T-cell (primary cell): ENCODE measurements around the gene BORCS6. TPM values are rescaled to one million over a fixed set of nuclear protein-coding genes. Genes with fewer than 3 reads are reported as not detected.

Source experiments
- ATAC-seq, 4 experiments: fragments of 200-7000 bp in 3 of 4; fragments of 150-1000 bp in 1 of 4; cut with Tn5 transposase; replicated peaks in 1 of 4; 1 replicate in 3 of 4; 2 replicates in 1 of 4; pipeline ENCODE4 v1.10.0; 2021; ENCODE audit warnings: moderate library complexity in 3 of 4, mild to moderate bottlenecking in 2 of 4, moderate number of reproducible peaks in 1 of 4
- CTCF ChIA-PET, 2 donors: fragments of 300-600 bp; sonication (Branson Sonifier 250); formaldehyde crosslinking; loops; one replicate each; lab custom pipeline; 2022; ENCODE audit warnings: antibody characterized with exemption in 2 of 2; lab: Charles Lee
- POLR2A ChIA-PET, 2 donors: fragments of 300-600 bp; sonication (Branson Sonifier 250); formaldehyde crosslinking; loops; one replicate each; lab custom pipeline; 2022; ENCODE audit warnings: antibody characterized with exemption in 2 of 2; lab: Charles Lee
- DNase-seq, 35 experiments: peaks; one replicate each; pipeline versions ENCODE4 v3.0.0 to v3.0.0-alpha.2; 2013 to 2023
- H3K27ac ChIP-seq: one replicate; pipeline ENCODE4 v1.5.1; 2013; ENCODE audit warnings: low read length
- H3K27me3 ChIP-seq, 2 experiments: replicated peaks in 1 of 2; 1 replicate in 1 of 2; 2 replicates in 1 of 2; pipeline versions ENCODE4 v1.6.1 to v1.7.0; 2013; ENCODE audit warnings: low read length in 1 of 2, mixed read lengths in 1 of 2; ENCODE audit not compliant: control insufficient read depth in 2 of 2, insufficient read depth in 2 of 2; ENCODE audit errors: extremely low read depth in 1 of 2
- H3K36me3 ChIP-seq, 2 donors: 1 replicate in 1 of 2; 2 replicates in 1 of 2; pipeline versions ENCODE4 v1.6.1 to v1.7.0; 2013; ENCODE audit warnings: low read length in 1 of 2; ENCODE audit not compliant: control insufficient read depth in 2 of 2, insufficient read depth in 1 of 2; ENCODE audit errors: extremely low read depth in 1 of 2
- H3K4me1 ChIP-seq, 2 experiments: 1 replicate in 1 of 2; 2 replicates in 1 of 2; pipeline versions ENCODE4 v1.6.1 to v1.7.0; 2013; ENCODE audit warnings: low read length in 2 of 2, mixed read lengths in 1 of 2; ENCODE audit not compliant: insufficient read depth in 2 of 2, control insufficient read depth in 1 of 2; ENCODE audit errors: extremely low read depth in 1 of 2
- H3K4me3 ChIP-seq, 2 donors: 1 replicate in 1 of 2; 2 replicates in 1 of 2; pipeline versions ENCODE4 v1.5.1 to v1.7.0; 2013; ENCODE audit warnings: mild to moderate bottlenecking in 2 of 2, low read length in 1 of 2, moderate library complexity in 1 of 2; ENCODE audit not compliant: control insufficient read depth in 1 of 2; ENCODE audit errors: extremely low read depth in 1 of 2
- H3K9me3 ChIP-seq: 2 replicates; pipeline ENCODE4 v1.7.0; 2013
- H3K27ac Mint-ChIP-seq, 2 donors: one replicate each; pipeline ENCODE4 v1.8.0; 2020 to 2021; ENCODE audit warnings: mild to moderate bottlenecking in 2 of 2, mixed read lengths in 2 of 2
- H3K27me3 Mint-ChIP-seq, 2 donors: one replicate each; pipeline ENCODE4 v1.8.0; 2021 to 2022; ENCODE audit warnings: mixed read lengths in 2 of 2
- H3K36me3 Mint-ChIP-seq: one replicate; pipeline ENCODE4 v1.8.0; 2021; ENCODE audit warnings: mixed read lengths
- H3K4me1 Mint-ChIP-seq, 3 donors: one replicate each; pipeline ENCODE4 v1.8.0; 2020 to 2022; ENCODE audit warnings: mixed read lengths in 3 of 3, mild to moderate bottlenecking in 1 of 3
- H3K4me3 Mint-ChIP-seq, 3 donors: one replicate each; pipeline ENCODE4 v1.8.0; 2020 to 2022; ENCODE audit warnings: mild to moderate bottlenecking in 3 of 3, mixed read lengths in 3 of 3, moderate library complexity in 3 of 3
- H3K9me3 Mint-ChIP-seq, 3 donors: one replicate each; pipeline ENCODE4 v1.8.0; 2020 to 2022; ENCODE audit warnings: mixed read lengths in 3 of 3
- WGBS: methylation state at CpG from one replicate; pipeline ENCODE4 v1.1.5; 2013; ENCODE audit warnings: missing lambda C conversion rate; ENCODE audit not compliant: insufficient coverage; 5-methylcytosine and 5-hydroxymethylcytosine counted together
- total RNA-seq, 35 experiments: library from RNA in 6 of 35; stranded (reverse) in 6 of 35; fragments of 120-200 nt in 1 of 35; gene quantifications; one replicate each; pipeline versions ENCODE4 v1.2.1 to v1.2.4 and lab custom pipeline; 2013 to 2026

BORCS6 gene
- total RNA-seq, 5 donors from 2014 or later (not counting 1 experiment from before 2014, with no cell fraction given), result 6.7 to 21.3 (median 17.2) TPM

DNA sequence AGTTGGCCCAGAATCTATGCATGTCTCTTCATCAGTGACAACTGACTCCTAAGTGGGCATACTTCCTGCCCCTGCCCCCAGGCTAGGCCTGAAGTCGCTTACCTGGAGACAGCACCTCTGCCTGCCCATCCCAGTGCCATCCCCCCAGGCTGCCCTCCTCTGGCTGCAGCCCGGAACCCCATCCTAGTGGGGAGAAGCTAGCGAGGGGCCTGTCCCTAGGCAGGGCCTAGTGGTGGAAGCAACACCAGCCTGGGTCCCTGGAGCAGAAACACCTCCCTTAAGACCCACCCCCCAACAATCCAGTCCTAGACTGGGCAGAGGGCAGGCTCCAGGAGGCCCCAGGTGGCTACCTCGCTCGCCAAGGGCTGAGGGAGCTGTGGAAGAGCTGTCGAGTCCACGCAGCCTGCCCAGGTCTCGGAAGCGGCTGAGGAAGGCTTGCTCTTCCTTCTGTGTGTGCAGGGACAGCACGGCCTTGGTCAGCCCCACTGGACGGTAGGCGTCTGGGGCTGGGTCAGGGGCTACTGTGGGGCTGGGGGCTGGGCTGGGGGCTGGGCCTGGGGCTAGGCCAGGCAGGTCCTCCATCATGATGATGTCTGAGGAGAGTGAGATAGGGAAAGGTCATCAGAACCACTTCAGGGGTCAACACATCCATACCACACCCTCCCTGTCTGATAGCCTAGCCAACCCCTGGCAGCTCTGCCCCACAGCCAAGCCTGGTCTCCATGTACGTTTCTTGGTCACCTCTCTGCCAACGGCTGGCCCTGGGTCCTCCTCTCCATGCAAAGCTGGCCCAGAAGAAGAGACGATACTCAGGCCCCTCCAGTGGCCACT lies 45.4 kb downstream of the BORCS6 start:
- Histone ChIP-seq H3K9me3 (no peaks in the 10 kb centered on the region), H3K36me3 (peaks cover 26 to 96% of the 10 kb centered on the region in 2 donors), H3K4me1 (peaks cover under 1 to 13% of the 10 kb centered on the region in 2 experiments), H3K27ac (no peak overlapping the region), H3K4me3 (no peak overlapping the region), H3K27me3 (no peaks in the 10 kb centered on the region)
- ChIA-PET POLR2A (interaction anchor here (0.6 to 1.6 kb wide), 5 partner anchors 12 to 40 kb away, joined by 3 to 9 read pairs (median 4); no protein-coding TSS in a partner anchor), CTCF (no interaction called here)
- Mint-ChIP-seq H3K4me1 (peaks cover 3 to 44% (median 9%) of the 10 kb centered on the region in 3 donors), H3K9me3 (no peaks in the 10 kb centered on the region), H3K27me3 (no peaks in the 10 kb centered on the region), H3K4me3 (no peak overlapping the region), H3K27ac (no peak overlapping the region), H3K36me3 (peaks cover 47% of the 10 kb centered on the region)
- DNase-seq, result peak in 3 of 35 experiments; percentile 17 to 32 (median 21)
- 89% methylated on average over 9 of the region's 15 CpGs for WGBS
- peak in 1 of 4 experiments; percentile 7 for ATAC-seq

DNA sequence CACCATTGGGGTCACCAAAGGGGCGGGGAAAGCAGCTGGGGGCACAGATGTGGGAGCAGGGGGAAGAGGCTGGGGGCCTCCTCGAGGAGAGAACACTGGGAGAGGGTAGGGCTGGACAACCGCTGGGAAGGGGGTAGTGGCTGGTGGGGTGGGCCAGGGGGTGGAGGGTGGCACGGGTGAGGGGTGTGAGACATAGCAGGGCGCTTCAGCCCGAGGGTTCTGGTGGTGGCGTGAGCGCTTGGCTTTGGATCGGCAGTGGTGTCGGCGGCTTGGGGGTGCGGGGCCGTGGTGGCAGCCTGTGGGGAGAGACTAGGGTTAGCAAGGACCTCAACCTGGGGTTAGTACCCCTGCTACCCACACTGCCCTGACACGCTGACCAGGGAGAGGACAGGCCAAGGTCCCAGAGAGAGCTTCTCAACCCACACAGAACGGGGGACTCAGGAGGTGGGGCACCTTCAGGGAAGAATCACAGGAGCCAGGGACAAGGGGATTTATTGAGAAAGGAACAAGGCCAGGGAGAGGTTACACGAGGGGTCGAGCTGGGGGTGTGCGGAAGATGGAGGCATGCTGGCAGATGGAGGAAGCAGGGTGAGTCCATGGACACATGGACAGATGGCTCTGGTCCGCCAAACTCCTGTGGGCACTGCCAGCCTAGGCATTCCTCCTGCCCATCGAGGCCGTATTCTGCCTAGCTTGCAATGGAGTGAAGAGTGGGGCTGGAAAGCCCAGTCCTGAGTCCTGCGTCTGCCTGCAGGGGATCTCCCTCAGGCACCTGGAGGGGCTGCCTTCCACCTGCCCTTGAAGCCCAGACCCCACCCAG lies 46.2 kb downstream of the BORCS6 start:
- Mint-ChIP-seq H3K27ac (peak overlapping the region in 1 of 2 donors; percentile 31), H3K4me3 (no peak overlapping the region), H3K4me1 (peaks cover 0 to 39% (median 6%) of the 10 kb centered on the region in 3 donors), H3K9me3 (no peaks in the 10 kb centered on the region), H3K27me3 (no peaks in the 10 kb centered on the region), H3K36me3 (peaks cover 43% of the 10 kb centered on the region)
- POLR2A ChIA-PET, result interaction anchor here in 1 of 2 donors (0.7 to 1.6 kb wide), 2 partner anchors 7 to 13 kb away, joined by 3 to 4 read pairs; no protein-coding TSS in a partner anchor
- Histone ChIP-seq H3K4me3 (no peak overlapping the region), H3K27me3 (no peaks in the 10 kb centered on the region), H3K9me3 (no peaks in the 10 kb centered on the region), H3K27ac (no peak overlapping the region), H3K36me3 (peaks cover 25 to 88% of the 10 kb centered on the region in 2 donors), H3K4me1 (peaks cover 6 to 16% of the 10 kb centered on the region in 2 experiments)
- peak in 1 of 4 experiments; percentile 1 for ATAC-seq
- WGBS, result 88% methylated on average over 10 of the region's 22 CpGs
- DNase-seq, result peak in 4 of 35 experiments; percentile 7 to 37 (median 29)
- CTCF ChIA-PET, result interaction anchor here in 1 of 2 donors (0.5 kb wide), 1 partner anchor 25 kb away, joined by 3 read pairs; no protein-coding TSS in a partner anchor

DNA sequence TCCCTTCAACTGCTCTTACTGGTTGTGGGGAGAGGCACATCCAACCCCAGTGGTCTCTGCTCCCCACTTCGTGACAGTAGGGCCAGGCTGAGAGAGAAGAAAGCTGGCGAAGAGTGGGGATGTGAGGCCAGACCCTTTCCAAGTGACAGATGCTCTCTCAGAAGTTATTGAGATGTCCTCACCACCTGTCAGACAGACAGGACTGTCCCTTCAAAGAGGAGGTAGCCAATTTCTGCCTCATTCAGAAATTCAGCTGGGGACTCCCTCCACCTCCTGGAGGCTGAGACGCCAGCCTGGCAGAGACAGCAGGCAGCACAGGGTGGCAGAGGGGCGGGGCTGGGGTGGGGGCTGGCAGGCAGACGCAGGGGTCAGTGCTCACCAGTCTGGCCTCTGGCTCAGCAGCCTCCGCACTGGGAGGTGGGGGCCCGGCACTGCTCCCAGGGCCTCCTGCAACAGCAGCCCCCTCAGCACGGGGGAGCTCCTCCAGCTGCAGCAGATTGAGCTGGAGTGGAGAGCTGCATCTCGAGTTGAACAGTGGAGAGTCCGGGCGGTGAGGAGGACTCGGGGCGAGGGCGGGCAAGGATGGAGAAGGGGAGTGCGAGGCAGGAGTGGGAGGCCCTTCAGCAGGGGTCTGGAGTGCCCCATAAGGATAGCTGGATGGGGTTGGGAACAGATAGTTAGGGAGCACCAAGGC lies 46.9 kb downstream of the BORCS6 start:
- no peaks in the 10 kb centered on the region for H3K27me3 ChIP-seq
- H3K4me3 Mint-ChIP-seq, result no peak overlapping the region
- peaks cover 0 to 35% (median 6%) of the 10 kb centered on the region in 3 donors for H3K4me1 Mint-ChIP-seq
- no peaks in the 10 kb centered on the region for H3K9me3 Mint-ChIP-seq
- H3K36me3 ChIP-seq, result peaks cover 21 to 80% of the 10 kb centered on the region in 2 donors
- H3K4me3 ChIP-seq, result no peak overlapping the region
- no peak overlapping the region for H3K27ac Mint-ChIP-seq
- H3K27ac ChIP-seq, result no peak overlapping the region
- H3K9me3 ChIP-seq, result no peaks in the 10 kb centered on the region
- DNase-seq (peak in 5 of 35 experiments; percentile 7 to 27 (median 18)), ATAC-seq (no peak)
- H3K4me1 ChIP-seq, result peaks cover 10 to 23% of the 10 kb centered on the region in 2 experiments
- peaks cover 37% of the 10 kb centered on the region for H3K36me3 Mint-ChIP-seq
- POLR2A ChIA-PET, result interaction anchor here (0.6 to 1.6 kb wide), 3 partner anchors 8 to 21 kb away, joined by 3 to 4 read pairs (median 3); no protein-coding TSS in a partner anchor
- WGBS, result 93% methylated on average over 5 of the region's 15 CpGs
- CTCF ChIA-PET, result interaction anchor here in 1 of 2 donors (0.5 kb wide), 2 partner anchors 24 to 36 kb away, joined by 3 read pairs; no protein-coding TSS in a partner anchor
- H3K27me3 Mint-ChIP-seq, result no peaks in the 10 kb centered on the region

DNA sequence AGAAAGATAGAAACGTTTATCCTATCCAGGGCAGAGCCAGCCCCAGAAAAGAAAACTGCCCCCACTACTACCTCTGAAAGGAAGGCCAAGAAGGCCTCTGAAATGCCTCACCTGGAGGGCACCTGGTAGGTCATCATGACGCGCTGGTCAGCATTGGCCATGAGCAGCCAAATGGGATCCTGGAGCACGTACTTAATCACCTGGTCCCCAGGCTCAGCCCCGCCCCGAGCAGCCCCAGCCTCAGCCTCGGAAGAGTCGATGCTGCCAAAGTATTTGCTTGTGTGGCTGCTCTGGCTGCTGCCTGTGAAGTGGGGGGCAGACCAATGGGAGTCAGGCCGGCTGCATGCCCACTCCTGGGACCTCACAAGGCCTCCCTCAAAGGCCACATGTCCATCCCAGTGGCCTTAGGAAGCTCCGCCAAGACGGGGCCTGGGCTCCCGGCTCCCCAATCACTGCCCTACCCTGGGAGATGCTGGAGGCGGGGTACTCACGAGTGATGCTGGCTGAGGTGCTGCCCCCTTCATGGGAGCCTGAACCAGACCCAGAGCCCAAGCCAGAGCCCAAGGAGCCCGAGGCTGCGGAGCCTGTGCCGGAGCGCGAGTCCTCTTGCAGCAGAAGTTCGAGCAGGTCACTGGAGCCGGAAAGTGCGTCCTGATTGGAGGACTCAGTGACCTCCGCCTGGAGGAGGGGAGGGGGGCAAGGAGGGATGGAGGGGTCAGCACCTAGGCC lies 47.7 kb downstream of the BORCS6 start:
- Mint-ChIP-seq H3K4me3 (no peak overlapping the region), H3K4me1 (peaks cover 0 to 30% (median 2%) of the 10 kb centered on the region in 3 donors), H3K27ac (no peak overlapping the region), H3K36me3 (peaks cover 37% of the 10 kb centered on the region), H3K9me3 (no peaks in the 10 kb centered on the region), H3K27me3 (no peaks in the 10 kb centered on the region)
- POLR2A ChIA-PET, result interaction anchor here (0.6 to 2.5 kb wide), 7 partner anchors 7 to 22 kb away, joined by 3 to 19 read pairs (median 6); no protein-coding TSS in a partner anchor
- CTCF ChIA-PET, result interaction anchor here in 1 of 2 donors (1.0 kb wide), 1 partner anchor 9 kb away, joined by 4 read pairs; no protein-coding TSS in a partner anchor
- peak in 5 of 35 experiments; percentile 3 to 32 (median 15) for DNase-seq
- Histone ChIP-seq H3K4me1 (peaks cover 10 to 28% of the 10 kb centered on the region in 2 experiments), H3K27ac (no peak overlapping the region), H3K9me3 (no peaks in the 10 kb centered on the region), H3K27me3 (no peaks in the 10 kb centered on the region), H3K4me3 (no peak overlapping the region), H3K36me3 (peaks cover 21 to 73% of the 10 kb centered on the region in 2 donors)
- ATAC-seq, result no peak
- WGBS, result 92% methylated on average over 17 of the region's 23 CpGs

DNA sequence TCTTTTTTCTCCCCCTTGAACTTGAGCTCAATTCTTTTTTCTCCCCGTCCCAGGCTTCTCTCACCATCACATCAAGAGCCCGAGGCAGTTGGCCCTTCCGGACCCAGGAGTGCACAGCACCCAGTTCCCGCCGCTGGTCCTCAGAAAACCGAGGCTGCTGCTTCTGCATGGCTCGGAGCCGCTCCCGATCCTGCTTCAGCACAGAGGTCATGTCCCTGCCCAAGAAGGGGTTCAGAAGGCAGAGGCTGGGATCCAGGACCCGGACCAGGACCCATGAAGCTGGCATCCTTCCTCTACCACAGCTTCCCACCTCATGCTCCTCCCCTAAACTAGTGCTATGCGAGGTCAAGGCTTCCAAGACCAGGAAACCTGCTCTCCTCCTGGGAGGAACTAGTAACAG lies 48.2 kb downstream of the BORCS6 start:
- no peaks in the 10 kb centered on the region for H3K27me3 Mint-ChIP-seq
- no peak overlapping the region for H3K27ac ChIP-seq
- H3K36me3 Mint-ChIP-seq, result peaks cover 33% of the 10 kb centered on the region
- DNase-seq (peak in 3 of 35 experiments; percentile 7 to 21 (median 18)), ATAC-seq (no peak)
- ChIA-PET CTCF (interaction anchor here in 1 of 2 donors (1.0 kb wide), 1 partner anchor 9 kb away, joined by 4 read pairs; no protein-coding TSS in a partner anchor), POLR2A (interaction anchor here (0.7 to 2.5 kb wide), 7 partner anchors 8 to 22 kb away, joined by 3 to 19 read pairs (median 6); no protein-coding TSS in a partner anchor)
- no peaks in the 10 kb centered on the region for H3K9me3 Mint-ChIP-seq
- H3K4me3 ChIP-seq, result no peak overlapping the region
- no peaks in the 10 kb centered on the region for H3K9me3 ChIP-seq
- H3K27me3 ChIP-seq, result no peaks in the 10 kb centered on the region
- H3K4me1 ChIP-seq, result peaks cover 10 to 28% of the 10 kb centered on the region in 2 experiments
- peaks cover 21 to 68% of the 10 kb centered on the region in 2 donors for H3K36me3 ChIP-seq
- peak overlapping the region in 1 of 2 donors; percentile 39 for H3K27ac Mint-ChIP-seq
- H3K4me1 Mint-ChIP-seq, result peaks cover 0 to 25% (median 1%) of the 10 kb centered on the region in 3 donors
- 94% methylated on average over 10 of the region's 11 CpGs for WGBS
- no peak overlapping the region for H3K4me3 Mint-ChIP-seq
